Measurements from ENCODE around the gene CALHM3.

Gene CALHM3

GRCh38 chr10:103442031-103442461 lies 37.0 kb downstream of the CALHM3 start:
- Histone ChIP-seq H2BK5ac (ENCODE audit: low read depth, low read length, poor library complexity) (no peak overlapping the region), H3K79me1 (ENCODE audit: low read length) (no peaks in the 10 kb centered on the region), H3K9ac (ENCODE audit: low read length) (no peak overlapping the region), H2AK5ac (ENCODE audit: low read length) (no peak overlapping the region), H4K8ac (ENCODE audit: low read depth, low read length) (no peak overlapping the region), H3K14ac (ENCODE audit: low read length) (no peak overlapping the region), H2BK120ac (ENCODE audit: insufficient read depth, low read length, poor library complexity) (no peak overlapping the region), H3K18ac (ENCODE audit: low read length) (no peak overlapping the region), H3K4me2 (ENCODE audit: low read length) (no peak overlapping the region), H3K36me3 (ENCODE audit: control insufficient read depth in 1 of 2, insufficient read depth in 2 of 2, low read length in 2 of 2) (peaks cover 80 to 88% of the 10 kb centered on the region in 2 experiments), H3K4me3 (ENCODE audit: low read depth, low read length) (no peak overlapping the region), H2AFZ (ENCODE audit: insufficient read depth, low read length, poor library complexity) (no peak overlapping the region), H3K4ac (ENCODE audit: low read depth, low read length) (no peak overlapping the region), H2BK12ac (ENCODE audit: low read length) (no peak overlapping the region), H3K23ac (ENCODE audit: low read length) (no peak overlapping the region), H3K9me3 (ENCODE audit: insufficient read depth, low read depth, low read length) (peaks cover 2% of the 10 kb centered on the region), H4K91ac (ENCODE audit: low read depth, low read length) (no peak overlapping the region), H3K27ac (ENCODE audit: low read depth, low read length) (no peak overlapping the region), H3K79me2 (ENCODE audit: control insufficient read depth, insufficient read depth, low read length, poor library complexity) (no peaks in the 10 kb centered on the region), H4K12ac (ENCODE audit: low read depth, low read length) (no peak overlapping the region), H3K27me3 (ENCODE audit: insufficient read depth, low read length) (no peaks in the 10 kb centered on the region), H3K4me1 (ENCODE audit: control insufficient read depth in 1 of 2, insufficient read depth in 2 of 2, low read length in 2 of 2) (no peaks in the 10 kb centered on the region)
- no CpG with 5 or more reads among the region's 13 CpGs for WGBS (ENCODE audit: extremely low coverage, insufficient coverage, insufficient read length)
- peak in 1 of 2 donors; percentile 31 for DNase-seq

GRCh38 chr10:103441611-103442010 lies 37.4 kb downstream of the CALHM3 start:
- no peak overlapping the region for H3K18ac ChIP-seq (ENCODE audit: low read length)
- no peak overlapping the region for H3K4me3 ChIP-seq (ENCODE audit: low read depth, low read length)
- H3K36me3 ChIP-seq (ENCODE audit: control insufficient read depth in 1 of 2, insufficient read depth in 2 of 2, low read length in 2 of 2): peaks cover 77 to 88% of the 10 kb centered on the region in 2 experiments
- H4K8ac ChIP-seq (ENCODE audit: low read depth, low read length): no peak overlapping the region
- no peak overlapping the region for H2AFZ ChIP-seq (ENCODE audit: insufficient read depth, low read length, poor library complexity)
- no peak overlapping the region for H4K12ac ChIP-seq (ENCODE audit: low read depth, low read length)
- H2AK5ac ChIP-seq (ENCODE audit: low read length): no peak overlapping the region
- no peak overlapping the region for H3K27ac ChIP-seq (ENCODE audit: low read depth, low read length)
- no peak overlapping the region for H3K4ac ChIP-seq (ENCODE audit: low read depth, low read length)
- H3K79me1 ChIP-seq (ENCODE audit: low read length): no peaks in the 10 kb centered on the region
- H2BK12ac ChIP-seq (ENCODE audit: low read length): no peak overlapping the region
- H3K14ac ChIP-seq (ENCODE audit: low read length): no peak overlapping the region
- no peak for DNase-seq
- H3K9ac ChIP-seq (ENCODE audit: low read length): no peak overlapping the region
- H3K4me1 ChIP-seq (ENCODE audit: control insufficient read depth in 1 of 2, insufficient read depth in 2 of 2, low read length in 2 of 2): no peaks in the 10 kb centered on the region
- no CpG with 5 or more reads among the region's 8 CpGs for WGBS (ENCODE audit: extremely low coverage, insufficient coverage, insufficient read length)
- no peaks in the 10 kb centered on the region for H3K79me2 ChIP-seq (ENCODE audit: control insufficient read depth, insufficient read depth, low read length, poor library complexity)
- H4K91ac ChIP-seq (ENCODE audit: low read depth, low read length): no peak overlapping the region
- no peaks in the 10 kb centered on the region for H3K27me3 ChIP-seq (ENCODE audit: insufficient read depth, low read length)
- no peak overlapping the region for H2BK120ac ChIP-seq (ENCODE audit: insufficient read depth, low read length, poor library complexity)
- peaks cover 2% of the 10 kb centered on the region for H3K9me3 ChIP-seq (ENCODE audit: insufficient read depth, low read depth, low read length)
- no peak overlapping the region for H3K4me2 ChIP-seq (ENCODE audit: low read length)
- no peak overlapping the region for H3K23ac ChIP-seq (ENCODE audit: low read length)
- H2BK5ac ChIP-seq (ENCODE audit: low read depth, low read length, poor library complexity): no peak overlapping the region

GRCh38 chr10:103441206-103441605 lies 37.8 kb downstream of the CALHM3 start:
- Histone ChIP-seq H3K18ac (ENCODE audit: low read length) (no peak overlapping the region), H3K9me3 (ENCODE audit: insufficient read depth, low read depth, low read length) (peaks cover 2% of the 10 kb centered on the region), H3K79me1 (ENCODE audit: low read length) (no peaks in the 10 kb centered on the region), H3K27ac (ENCODE audit: low read depth, low read length) (no peak overlapping the region), H3K9ac (ENCODE audit: low read length) (no peak overlapping the region), H3K27me3 (ENCODE audit: insufficient read depth, low read length) (no peaks in the 10 kb centered on the region), H4K8ac (ENCODE audit: low read depth, low read length) (no peak overlapping the region), H3K36me3 (ENCODE audit: control insufficient read depth in 1 of 2, insufficient read depth in 2 of 2, low read length in 2 of 2) (peaks cover 76 to 88% of the 10 kb centered on the region in 2 experiments), H3K4me1 (ENCODE audit: control insufficient read depth in 1 of 2, insufficient read depth in 2 of 2, low read length in 2 of 2) (no peaks in the 10 kb centered on the region), H2BK5ac (ENCODE audit: low read depth, low read length, poor library complexity) (no peak overlapping the region), H4K91ac (ENCODE audit: low read depth, low read length) (no peak overlapping the region), H2AK5ac (ENCODE audit: low read length) (no peak overlapping the region), H3K4me2 (ENCODE audit: low read length) (no peak overlapping the region), H2BK12ac (ENCODE audit: low read length) (no peak overlapping the region), H3K79me2 (ENCODE audit: control insufficient read depth, insufficient read depth, low read length, poor library complexity) (no peaks in the 10 kb centered on the region), H2AFZ (ENCODE audit: insufficient read depth, low read length, poor library complexity) (no peak overlapping the region), H3K23ac (ENCODE audit: low read length) (no peak overlapping the region), H3K14ac (ENCODE audit: low read length) (no peak overlapping the region), H3K4me3 (ENCODE audit: low read depth, low read length) (no peak overlapping the region), H2BK120ac (ENCODE audit: insufficient read depth, low read length, poor library complexity) (no peak overlapping the region), H4K12ac (ENCODE audit: low read depth, low read length) (no peak overlapping the region), H3K4ac (ENCODE audit: low read depth, low read length) (no peak overlapping the region)
- WGBS (ENCODE audit: extremely low coverage, insufficient coverage, insufficient read length): no CpG with 5 or more reads among the region's 8 CpGs
- DNase-seq: peak in 1 of 2 donors; percentile 32

GRCh38 chr10:103440416-103440815 lies 38.6 kb downstream of the CALHM3 start:
- no peaks in the 10 kb centered on the region for H3K4me1 ChIP-seq (ENCODE audit: control insufficient read depth in 1 of 2, insufficient read depth in 2 of 2, low read length in 2 of 2)
- peaks cover 75 to 83% of the 10 kb centered on the region in 2 experiments for H3K36me3 ChIP-seq (ENCODE audit: control insufficient read depth in 1 of 2, insufficient read depth in 2 of 2, low read length in 2 of 2)
- H2BK120ac ChIP-seq (ENCODE audit: insufficient read depth, low read length, poor library complexity): no peak overlapping the region
- WGBS (ENCODE audit: extremely low coverage, insufficient coverage, insufficient read length): no CpG with 5 or more reads among the region's 14 CpGs
- H3K27me3 ChIP-seq (ENCODE audit: insufficient read depth, low read length): no peaks in the 10 kb centered on the region
- H2AFZ ChIP-seq (ENCODE audit: insufficient read depth, low read length, poor library complexity): no peak overlapping the region
- no peak overlapping the region for H3K14ac ChIP-seq (ENCODE audit: low read length)
- H2BK5ac ChIP-seq (ENCODE audit: low read depth, low read length, poor library complexity): no peak overlapping the region
- H3K4me2 ChIP-seq (ENCODE audit: low read length): no peak overlapping the region
- H3K9me3 ChIP-seq (ENCODE audit: insufficient read depth, low read depth, low read length): peaks cover 2% of the 10 kb centered on the region
- H3K27ac ChIP-seq (ENCODE audit: low read depth, low read length): no peak overlapping the region
- H3K4me3 ChIP-seq (ENCODE audit: low read depth, low read length): no peak overlapping the region
- no peak overlapping the region for H2AK5ac ChIP-seq (ENCODE audit: low read length)
- H3K18ac ChIP-seq (ENCODE audit: low read length): no peak overlapping the region
- DNase-seq: no peak
- H3K9ac ChIP-seq (ENCODE audit: low read length): no peak overlapping the region
- H4K91ac ChIP-seq (ENCODE audit: low read depth, low read length): no peak overlapping the region
- H3K79me1 ChIP-seq (ENCODE audit: low read length): no peaks in the 10 kb centered on the region
- H4K8ac ChIP-seq (ENCODE audit: low read depth, low read length): no peak overlapping the region
- no peaks in the 10 kb centered on the region for H3K79me2 ChIP-seq (ENCODE audit: control insufficient read depth, insufficient read depth, low read length, poor library complexity)
- no peak overlapping the region for H4K12ac ChIP-seq (ENCODE audit: low read depth, low read length)
- no peak overlapping the region for H3K23ac ChIP-seq (ENCODE audit: low read length)
- H2BK12ac ChIP-seq (ENCODE audit: low read length): no peak overlapping the region
- H3K4ac ChIP-seq (ENCODE audit: low read depth, low read length): no peak overlapping the region
